Loucy (cell line): ENCODE results near the gene AGXT.

ENCODE experiments used
- H2AFZ ChIP-seq: fragments of 200-600 bp; sonication (generic); 2 replicates; pipeline ENCODE4 v1.6.0; 2016; ENCODE audit warnings: antibody characterized with exemption, mild to moderate bottlenecking, low read length, moderate library complexity
- H3F3A ChIP-seq: fragments of 200-600 bp; 2 replicates; pipeline ENCODE4 v1.6.0; 2016; ENCODE audit warnings: antibody characterized with exemption, low read depth, mild to moderate bottlenecking
- H3K27me3 ChIP-seq: fragments of 200-600 bp; sonication (generic); 2 replicates; pipeline ENCODE4 v1.6.1; 2014; ENCODE audit warnings: low read length, mild to moderate bottlenecking; ENCODE audit not compliant: insufficient read depth, poor library complexity, severe bottlenecking
- H3K36me3 ChIP-seq: fragments of 200-600 bp; sonication (generic); 2 replicates; pipeline ENCODE4 v1.6.1; 2016; ENCODE audit warnings: low read length; ENCODE audit not compliant: insufficient read depth
- H3K4me1 ChIP-seq: fragments of 200-600 bp; sonication (generic); 2 replicates; pipeline ENCODE4 v1.5.1; 2014; ENCODE audit warnings: low read length, mild to moderate bottlenecking; ENCODE audit not compliant: insufficient read depth, poor library complexity, severe bottlenecking
- H3K4me2 ChIP-seq: fragments of 200-600 bp; sonication (generic); 2 replicates; pipeline ENCODE4 v1.6.0; 2014; ENCODE audit warnings: antibody characterized with exemption, low read length, low read depth, mild to moderate bottlenecking; ENCODE audit not compliant: poor library complexity, severe bottlenecking
- H3K4me3 ChIP-seq: fragments of 200-600 bp; sonication (generic); 2 replicates; pipeline ENCODE4 v1.5.1; 2014; ENCODE audit warnings: low read length, mild to moderate bottlenecking, mixed read lengths; ENCODE audit not compliant: poor library complexity, severe bottlenecking
- H3K79me2 ChIP-seq: fragments of 200-600 bp; sonication (generic); 2 replicates; pipeline ENCODE4 v1.6.1; 2014; ENCODE audit warnings: low read length; ENCODE audit not compliant: insufficient read depth
- H3K9ac ChIP-seq: fragments of 200-600 bp; sonication (generic); 2 replicates; pipeline ENCODE4 v1.6.0; 2014; ENCODE audit warnings: mild to moderate bottlenecking, low read depth, low read length, moderate library complexity; ENCODE audit not compliant: poor library complexity, severe bottlenecking
- H3K9me2 ChIP-seq: fragments of 200-600 bp; sonication (generic); replicated peaks from 2 replicates; pipeline ENCODE4 v1.6.1; 2016; ENCODE audit warnings: low read depth, low read length, mixed read lengths
- H3K9me3 ChIP-seq: fragments of 200-600 bp; sonication (generic); 2 replicates; pipeline ENCODE4 v1.6.1; 2014; ENCODE audit warnings: mild to moderate bottlenecking, antibody characterized with exemption, low read length, low read depth; ENCODE audit not compliant: insufficient read depth
- H4K20me1 ChIP-seq: fragments of 200-600 bp; sonication (generic); 2 replicates; pipeline ENCODE4 v1.6.0; 2014; ENCODE audit warnings: antibody characterized with exemption, low read length, mild to moderate bottlenecking; ENCODE audit not compliant: insufficient read depth, poor library complexity, severe bottlenecking
- CTCF ChIP-seq: fragments of 200-600 bp; sonication (generic); conservative IDR thresholded peaks from 2 replicates; pipeline ENCODE4 v1.5.1; 2014; ENCODE audit warnings: mild to moderate bottlenecking, antibody characterized with exemption, low read length
- EZH2phosphoT487 ChIP-seq: fragments of 200-600 bp; IDR thresholded peaks from 2 replicates; pipeline ENCODE4 v1.6.1; 2018; ENCODE audit warnings: antibody characterized with exemption, mild to moderate bottlenecking, moderate library complexity, borderline replicate concordance

AGXT gene

DNA sequence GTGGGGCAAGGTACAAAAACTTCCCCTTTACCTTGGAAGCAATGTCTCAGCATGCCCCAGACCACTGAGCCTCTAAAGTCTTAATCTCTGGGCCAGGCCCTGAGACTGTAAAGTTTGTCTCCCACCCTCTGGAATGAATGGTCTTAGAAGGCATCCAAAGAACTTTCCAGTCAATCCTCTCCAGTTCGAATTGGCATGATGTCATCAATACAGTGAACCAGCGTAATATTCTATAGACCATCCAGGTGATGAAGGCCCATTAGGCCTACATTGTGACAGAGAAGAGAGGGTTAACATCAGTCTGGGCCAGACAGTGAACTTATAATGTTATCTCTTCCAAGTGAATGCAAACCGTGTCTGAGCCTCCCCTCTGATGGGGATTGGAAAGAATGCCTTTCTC, 16.1 kb downstream of the AGXT start:
- Histone ChIP-seq H3K36me3 (no peaks in the 10 kb centered on the region), H3K9me2 (no peaks in the 10 kb centered on the region), H3F3A (no peaks in the 10 kb centered on the region), H3K9ac (no peak overlapping the region), H3K4me3 (no peak overlapping the region), H3K4me1 (no peaks in the 10 kb centered on the region), H4K20me1 (no peaks in the 10 kb centered on the region), H2AFZ (no peak overlapping the region), H3K27me3 (no peaks in the 10 kb centered on the region), H3K9me3 (peaks cover 7% of the 10 kb centered on the region; the same call in 1 of the 2 replicates), H3K4me2 (no peak overlapping the region), H3K79me2 (no peaks in the 10 kb centered on the region)
- TF ChIP-seq EZH2phosphoT487: no peak
- TF ChIP-seq CTCF: no peak

DNA sequence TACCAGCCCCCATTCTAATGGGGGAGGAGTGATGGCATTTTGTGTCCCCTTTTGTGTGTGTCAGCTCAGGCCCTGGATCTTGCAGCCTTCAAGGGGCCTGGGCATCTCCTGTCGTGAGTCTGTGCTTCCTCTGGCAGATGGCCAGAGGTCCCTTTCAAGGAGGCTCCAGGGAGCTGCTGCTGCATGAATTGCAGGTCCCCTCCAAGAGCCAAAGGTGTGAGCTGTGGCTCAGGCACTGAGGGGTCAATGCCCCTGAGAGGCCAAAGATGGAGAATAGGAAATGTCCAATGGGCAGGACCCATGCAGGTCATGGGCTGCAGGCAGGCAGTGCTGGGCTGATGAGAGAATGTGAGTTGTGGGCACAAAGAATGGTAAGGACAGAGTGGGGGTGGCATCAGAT, 16.9 kb downstream of the AGXT start:
- TF ChIP-seq CTCF (no peak), EZH2phosphoT487 (no peak)
- Histone ChIP-seq H3K9ac (no peak overlapping the region), H3K4me2 (no peak overlapping the region), H3K36me3 (no peaks in the 10 kb centered on the region), H2AFZ (no peak overlapping the region), H3K9me2 (no peaks in the 10 kb centered on the region), H3K9me3 (peaks cover 9% of the 10 kb centered on the region; the same call in 1 of the 2 replicates), H3K79me2 (no peaks in the 10 kb centered on the region), H3K27me3 (no peaks in the 10 kb centered on the region), H3K4me3 (no peak overlapping the region), H4K20me1 (no peaks in the 10 kb centered on the region), H3K4me1 (no peaks in the 10 kb centered on the region), H3F3A (no peaks in the 10 kb centered on the region)

DNA sequence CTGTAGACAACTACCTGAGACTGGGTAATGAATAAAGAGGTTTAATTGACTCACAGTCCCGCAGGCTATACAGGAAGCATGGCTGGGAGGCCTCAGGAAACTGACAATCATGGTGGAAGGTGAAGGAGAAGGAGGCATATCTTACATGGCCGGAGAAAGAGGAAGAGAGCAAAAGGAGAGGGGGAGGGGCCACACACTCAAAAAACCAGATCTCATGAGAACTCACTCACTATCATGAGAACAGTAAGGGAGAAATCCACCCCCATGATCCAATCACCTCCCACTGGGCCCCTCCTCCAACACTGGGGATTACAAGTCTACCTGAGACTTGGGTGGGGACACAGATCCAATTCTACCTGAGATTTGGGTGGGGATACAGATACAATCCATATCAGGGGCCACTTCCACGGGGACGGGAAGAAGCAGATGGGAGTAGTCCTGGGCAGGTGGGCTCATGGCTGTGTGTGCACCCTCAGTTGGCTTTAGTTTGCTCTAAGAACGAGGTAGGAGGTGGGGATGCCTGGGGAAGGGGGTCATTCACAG, 17.5 kb downstream of the AGXT start:
- no peak overlapping the region for H2AFZ ChIP-seq
- no peaks in the 10 kb centered on the region for H3K36me3 ChIP-seq
- H3F3A ChIP-seq: no peaks in the 10 kb centered on the region
- no peaks in the 10 kb centered on the region for H3K4me1 ChIP-seq
- peaks cover 9% of the 10 kb centered on the region; the same call in 1 of the 2 replicates for H3K9me3 ChIP-seq
- no peak overlapping the region for H3K4me2 ChIP-seq
- no peaks in the 10 kb centered on the region for H3K9me2 ChIP-seq
- H3K9ac ChIP-seq: no peak overlapping the region
- H3K4me3 ChIP-seq: no peak overlapping the region
- H4K20me1 ChIP-seq: no peaks in the 10 kb centered on the region
- no peaks in the 10 kb centered on the region for H3K79me2 ChIP-seq
- no peak for TF ChIP-seq EZH2phosphoT487
- TF ChIP-seq CTCF: no peak
- no peaks in the 10 kb centered on the region for H3K27me3 ChIP-seq
